Activated T-helper 2 cell treated with anti-CD3 and anti-CD28 coated beads, Interferon-gamma antibody, Interleukin-2, Interleukin-4, amounts not matched to agents 10 μg/mL and 5 μg/mL and 100 μg/mL, durations not matched to agents 14 hours and 24 hours and 36 hours (primary cell): ENCODE data around the gene CLEC4G. TPM values are rescaled to one million over a fixed set of nuclear protein-coding genes. Genes with fewer than 3 reads are reported as not detected.

ENCODE experiments used
- DNase-seq: peaks from one replicate; pipeline ENCODE4 v3.0.0; 2021; ENCODE audit warnings: low spot score
- H3K27ac Mint-ChIP-seq: one replicate; pipeline ENCODE4 v1.8.0; 2021; ENCODE audit warnings: mixed read lengths
- H3K27me3 Mint-ChIP-seq: one replicate; pipeline ENCODE4 v1.8.0; 2021; ENCODE audit warnings: low read depth, mixed read lengths
- H3K36me3 Mint-ChIP-seq: one replicate; pipeline ENCODE4 v1.8.0; 2021; ENCODE audit warnings: low read depth, mixed read lengths
- H3K4me1 Mint-ChIP-seq: one replicate; pipeline ENCODE4 v1.8.0; 2021; ENCODE audit warnings: low read depth, mixed read lengths
- H3K4me3 Mint-ChIP-seq: one replicate; pipeline ENCODE4 v1.8.0; 2021; ENCODE audit warnings: low read depth, mild to moderate bottlenecking, moderate library complexity, mixed read lengths
- H3K9me3 Mint-ChIP-seq: one replicate; pipeline ENCODE4 v1.8.0; 2021; ENCODE audit warnings: mixed read lengths
- intact Hi-C: fragments of 100-400 bp; cut with micrococcal nuclease; formaldehyde crosslinking; loops from one replicate; pipeline ENCODE4 v1.15.1; 2023
- total RNA-seq: library from RNA; stranded (reverse); gene quantifications from 2 replicates; pipeline ENCODE4 v1.2.3, GENCODE V29; 2022

Gene CLEC4G
- total RNA-seq, 1 donor from 2014 or later = not detected

GRCh38 chr19:7730286-7731217 lies 1.4 kb downstream of the CLEC4G start:
- no peaks in the 10 kb centered on the region for H3K9me3 Mint-ChIP-seq
- no peak overlapping the region for H3K4me3 Mint-ChIP-seq
- intact Hi-C loops = no loop called here
- H3K27me3 Mint-ChIP-seq = peaks cover 62% of the 10 kb centered on the region
- H3K4me1 Mint-ChIP-seq = no peaks in the 10 kb centered on the region
- H3K36me3 Mint-ChIP-seq = no peaks in the 10 kb centered on the region
- H3K27ac Mint-ChIP-seq = no peak overlapping the region
- no peak for DNase-seq

GRCh38 chr19:7729831-7730285 lies 2.1 kb downstream of the CLEC4G start:
- intact Hi-C loops = no loop called here
- Mint-ChIP-seq H3K27ac (no peak overlapping the region), H3K4me1 (no peaks in the 10 kb centered on the region), H3K27me3 (peaks cover 59% of the 10 kb centered on the region), H3K9me3 (no peaks in the 10 kb centered on the region), H3K4me3 (no peak overlapping the region), H3K36me3 (no peaks in the 10 kb centered on the region)
- DNase-seq = no peak

DNA sequence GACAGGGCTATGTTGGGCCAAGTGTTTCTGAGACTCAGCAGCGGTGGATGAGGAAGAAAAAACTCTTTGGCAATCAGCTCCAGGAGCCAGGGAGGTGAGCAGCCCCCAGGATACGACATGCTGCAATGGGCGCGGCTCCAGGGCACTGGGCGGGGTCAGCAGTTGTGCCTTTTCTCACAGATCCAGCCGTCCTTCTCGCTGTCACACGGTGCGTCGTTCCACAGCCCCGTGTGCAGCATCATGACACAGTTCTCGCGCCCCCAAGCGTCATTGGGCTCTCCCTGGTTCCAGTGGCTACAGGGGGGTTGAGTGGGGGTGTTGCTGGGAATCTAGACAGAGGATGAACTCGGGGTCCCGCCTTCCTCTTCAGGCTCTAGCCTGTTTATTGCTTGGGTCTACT lies 2.7 kb downstream of the CLEC4G start:
- no peak for DNase-seq
- Mint-ChIP-seq H3K4me1 (no peaks in the 10 kb centered on the region), H3K9me3 (no peaks in the 10 kb centered on the region), H3K27ac (no peak overlapping the region), H3K4me3 (no peak overlapping the region), H3K36me3 (no peaks in the 10 kb centered on the region), H3K27me3 (peaks cover 56% of the 10 kb centered on the region)
- intact Hi-C loops = no loop called here

GRCh38 chr19:7725791-7726190 lies 6.1 kb downstream of the CLEC4G start:
- Mint-ChIP-seq H3K4me3 (no peak overlapping the region), H3K27ac (no peak overlapping the region), H3K36me3 (no peaks in the 10 kb centered on the region), H3K9me3 (no peaks in the 10 kb centered on the region), H3K27me3 (peaks cover 32% of the 10 kb centered on the region), H3K4me1 (no peaks in the 10 kb centered on the region)
- no peak for DNase-seq
- intact Hi-C loops = no loop called here

- Mint-ChIP-seq H3K9me3 (no peaks in the 10 kb centered on the region), H3K4me3 (no peak overlapping the region), H3K27me3 (peaks cover under 1% of the 10 kb centered on the region), H3K36me3 (no peaks in the 10 kb centered on the region), H3K4me1 (no peaks in the 10 kb centered on the region), H3K27ac (no peak overlapping the region)
- DNase-seq = no peak
- intact Hi-C loops = no loop called here
Measured at GRCh38 chr19:7722231-7722651, 9.7 kb downstream of the CLEC4G start.

DNA sequence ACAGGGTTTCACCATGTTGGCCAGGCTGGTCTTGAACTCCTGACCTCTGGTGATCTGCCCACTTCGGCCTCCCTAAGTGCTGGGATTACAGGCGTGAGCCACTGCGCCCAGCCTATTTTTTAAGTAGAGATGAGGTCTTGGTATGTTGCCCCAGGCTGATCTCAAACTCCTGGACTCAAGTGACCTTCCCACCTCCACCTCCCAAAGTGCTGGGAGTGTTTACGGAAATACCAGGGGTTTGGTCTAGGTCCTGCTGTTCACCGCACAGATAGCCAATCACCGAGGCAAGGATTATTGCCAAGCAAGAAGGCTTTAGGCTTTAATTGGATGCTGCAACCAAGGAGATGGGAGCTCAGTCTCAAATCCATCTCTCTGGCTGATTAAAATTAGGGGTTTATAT lies 11.6 kb downstream of the CLEC4G start:
- no peaks in the 10 kb centered on the region for H3K27me3 Mint-ChIP-seq
- intact Hi-C loops = no loop called here
- no peak for DNase-seq
- peaks cover 7% of the 10 kb centered on the region for H3K9me3 Mint-ChIP-seq
- H3K4me3 Mint-ChIP-seq = no peak overlapping the region
- no peak overlapping the region for H3K27ac Mint-ChIP-seq
- H3K4me1 Mint-ChIP-seq = no peaks in the 10 kb centered on the region
- no peaks in the 10 kb centered on the region for H3K36me3 Mint-ChIP-seq

DNA sequence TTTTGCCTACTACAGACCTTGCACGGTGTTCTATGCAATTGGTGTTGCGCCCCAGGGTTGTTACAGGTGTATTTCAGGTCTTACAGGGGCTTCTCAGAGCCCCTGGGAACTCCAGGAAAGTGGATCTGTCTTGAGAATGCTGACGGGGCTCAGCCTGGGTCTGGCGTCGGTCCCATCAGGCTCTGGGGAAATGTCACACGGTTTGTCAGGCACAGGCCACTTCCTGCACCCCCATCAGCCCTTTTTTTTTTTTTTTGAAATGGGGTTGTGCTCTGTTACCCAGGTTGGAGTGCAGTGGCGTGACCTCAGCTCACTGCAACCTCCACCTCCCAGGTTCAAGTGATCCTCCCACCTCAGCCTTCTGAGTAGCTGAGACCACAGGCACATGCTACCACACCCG lies 13.2 kb downstream of the CLEC4G start:
- no peak overlapping the region for H3K4me3 Mint-ChIP-seq
- no peak for DNase-seq
- intact Hi-C loops = no loop called here

GRCh38 chr19:7716762-7717161 lies 15.1 kb downstream of the CLEC4G start:
- no peak for DNase-seq
- Mint-ChIP-seq H3K27me3 (peaks cover 1% of the 10 kb centered on the region), H3K9me3 (peaks cover 7% of the 10 kb centered on the region), H3K36me3 (no peaks in the 10 kb centered on the region), H3K4me3 (no peak overlapping the region), H3K4me1 (no peaks in the 10 kb centered on the region), H3K27ac (no peak overlapping the region)
- intact Hi-C loops = no loop called here

More for the DNA sequence above, 13.2 kb downstream of the CLEC4G start:
- H3K27ac Mint-ChIP-seq = no peak overlapping the region
- H3K36me3 Mint-ChIP-seq = no peaks in the 10 kb centered on the region
- peaks cover 7% of the 10 kb centered on the region for H3K9me3 Mint-ChIP-seq
- peaks cover 1% of the 10 kb centered on the region for H3K27me3 Mint-ChIP-seq
- no peaks in the 10 kb centered on the region for H3K4me1 Mint-ChIP-seq

DNA sequence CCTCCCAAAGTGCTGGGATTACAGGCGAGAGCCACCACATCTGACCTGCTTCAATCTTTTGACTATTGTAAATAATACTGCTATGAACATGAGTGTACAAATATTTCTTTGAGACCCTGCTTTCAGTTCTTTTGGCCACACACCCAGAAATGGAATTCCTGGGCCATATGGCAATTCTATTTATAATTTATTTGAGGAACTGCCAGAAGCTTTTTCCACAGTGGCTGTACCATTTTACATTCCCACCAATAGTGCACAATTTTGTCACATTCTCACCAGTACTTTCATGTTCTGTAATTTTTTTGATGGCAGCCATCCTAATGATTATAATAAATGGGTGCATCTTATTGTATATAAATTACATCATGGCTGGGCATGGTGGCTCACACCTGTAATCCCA lies 16.2 kb downstream of the CLEC4G start:
- intact Hi-C loops = no loop called here
- H3K4me3 Mint-ChIP-seq = no peak overlapping the region
- H3K36me3 Mint-ChIP-seq = no peaks in the 10 kb centered on the region
- H3K4me1 Mint-ChIP-seq = no peaks in the 10 kb centered on the region
- H3K9me3 Mint-ChIP-seq = peaks cover 7% of the 10 kb centered on the region
- peaks cover 1% of the 10 kb centered on the region for H3K27me3 Mint-ChIP-seq
- no peak for DNase-seq
- H3K27ac Mint-ChIP-seq = no peak overlapping the region

DNA sequence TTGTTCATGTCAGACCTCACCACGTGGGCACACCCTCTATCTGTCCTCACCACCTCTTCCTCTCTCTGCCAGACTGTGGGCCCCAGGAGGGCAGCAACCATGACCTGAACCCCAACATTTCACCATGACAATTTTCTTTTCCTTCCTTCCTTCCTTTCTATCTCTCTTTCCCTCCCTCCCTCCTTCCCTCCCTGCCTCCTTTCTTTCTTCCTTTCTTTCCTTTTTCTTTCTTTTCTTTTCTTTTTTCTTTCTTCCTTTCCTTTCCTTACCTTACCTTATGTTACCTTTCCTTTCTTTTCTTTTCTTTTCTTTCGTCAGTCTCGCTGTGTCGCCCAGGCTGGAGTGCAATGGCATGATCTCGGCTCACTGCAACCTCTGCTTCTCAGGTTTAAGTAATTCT lies 21.3 kb downstream of the CLEC4G start:
- Mint-ChIP-seq H3K36me3 (no peaks in the 10 kb centered on the region), H3K4me1 (peaks cover 16% of the 10 kb centered on the region), H3K9me3 (no peaks in the 10 kb centered on the region), H3K27ac (no peak overlapping the region), H3K27me3 (peaks cover 3% of the 10 kb centered on the region), H3K4me3 (no peak overlapping the region)
- DNase-seq = no peak
- intact Hi-C loops = no loop called here

DNA sequence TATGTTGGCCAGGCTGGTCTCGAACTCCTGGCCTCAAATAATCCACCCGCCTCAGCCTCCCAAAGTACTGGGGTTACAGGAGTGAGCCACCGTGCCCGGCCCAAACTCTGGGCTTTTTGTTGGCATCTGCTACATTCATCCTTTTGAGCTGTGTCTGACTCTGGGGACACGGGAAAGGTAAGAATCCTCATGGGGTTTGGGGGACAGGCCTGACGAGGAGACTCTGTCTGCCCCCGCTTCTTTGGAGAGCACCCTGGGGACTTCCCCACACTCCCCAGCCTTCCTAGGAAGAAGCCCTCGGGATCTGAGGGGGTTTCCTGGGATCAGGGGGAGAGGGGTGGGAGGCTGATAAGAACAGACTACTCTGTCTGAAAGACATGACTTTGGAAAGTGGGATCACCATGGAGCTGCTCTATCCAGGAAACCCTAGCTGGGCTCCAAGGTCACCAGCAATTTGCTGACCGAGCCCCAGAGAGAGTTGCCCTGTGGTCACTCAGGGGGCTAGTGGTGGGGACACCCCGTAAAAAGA lies 21.9 kb downstream of the CLEC4G start:
- Mint-ChIP-seq H3K27me3 (peaks cover 3% of the 10 kb centered on the region), H3K27ac (no peak overlapping the region), H3K4me3 (no peak overlapping the region), H3K4me1 (peaks cover 18% of the 10 kb centered on the region), H3K9me3 (no peaks in the 10 kb centered on the region), H3K36me3 (no peaks in the 10 kb centered on the region)
- intact Hi-C loops = no loop called here
- DNase-seq = no peak

DNA sequence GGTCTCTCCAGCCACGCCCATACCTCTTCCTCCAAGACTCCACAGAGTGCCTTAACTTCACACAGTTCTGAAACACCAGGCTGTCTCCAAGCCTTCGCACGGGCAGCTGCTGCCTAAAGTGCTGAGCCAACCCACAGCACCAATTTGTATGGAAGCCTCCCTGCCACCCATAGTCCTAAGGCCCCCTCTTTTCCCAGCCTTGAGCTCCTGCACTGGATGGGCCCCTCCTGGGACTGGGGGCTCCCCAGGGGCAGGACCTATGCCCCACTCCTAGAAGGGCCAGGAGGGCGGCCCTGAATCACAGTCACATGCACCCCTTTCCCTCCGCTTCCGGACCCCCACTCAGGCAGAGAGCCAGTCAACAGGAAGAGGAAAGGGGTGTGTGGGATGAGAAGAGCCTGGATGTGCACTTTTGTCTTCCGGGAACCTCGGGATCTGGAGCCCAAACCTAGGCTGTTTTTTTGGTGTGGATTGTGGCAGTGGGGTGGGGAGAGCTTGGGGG lies 24.9 kb downstream of the CLEC4G start:
- H3K36me3 Mint-ChIP-seq = no peaks in the 10 kb centered on the region
- no peaks in the 10 kb centered on the region for H3K9me3 Mint-ChIP-seq
- DNase-seq = no peak
- no peak overlapping the region for H3K27ac Mint-ChIP-seq
- intact Hi-C loops = no loop called here
- H3K27me3 Mint-ChIP-seq = peaks cover 12% of the 10 kb centered on the region
- H3K4me1 Mint-ChIP-seq = peaks cover 20% of the 10 kb centered on the region
- H3K4me3 Mint-ChIP-seq = no peak overlapping the region
